ENCODE data around the gene KIF26B. TPM values are rescaled to one million over a fixed set of nuclear protein-coding genes. Genes with fewer than 3 reads are reported as not detected.

The KIF26B gene
- total RNA-seq, 8 experiments from 2014 or later, result 0.25 to 21.5 (median 10.2) TPM

- H3K4me3 ChIP-seq, result no peak overlapping the region
- H3K4me1 ChIP-seq (replicated peaks in 1 of 2), result peaks cover 0 to under 1% of the 10 kb centered on the region in 2 donors
- H3K27ac ChIP-seq, result no peak overlapping the region
- ATAC-seq (replicated peaks in 6 of 8), result peak in 3 of 8 experiments; percentile 17 to 55 (median 54)
- in situ Hi-C loops (cut with MboI; ENCODE audit: low pct_unique_long_range_greater_than_20kb in 2 of 9, low sequenced_read_pairs in 9 of 9, unreplicated experiment in 9 of 9), result no loop called here
- WGBS, 10 experiments, result 0 to 86% (median 61%) methylated on average over 1 to 4 of the region's 5 CpGs; no CpG with 5 or more reads in 3 of the 10 experiments
Measured at GRCh38 chr1:245649666-245650065, 494.9 kb downstream of the KIF26B start.

GRCh38 chr1:245650441-245650960 is 495.7 kb downstream of the KIF26B start:
- H3K4me3 ChIP-seq, result no peak overlapping the region
- WGBS, 10 experiments, result 60 to 98% (median 92%) methylated on average over 3 to 7 of the region's 7 CpGs; no CpG with 5 or more reads in 4 of the 10 experiments
- H3K4me1 ChIP-seq (replicated peaks in 1 of 2), result peaks cover 5% of the 10 kb centered on the region in 2 donors
- no peak overlapping the region for H3K27ac ChIP-seq
- in situ Hi-C loops (cut with MboI; ENCODE audit: low pct_unique_long_range_greater_than_20kb in 2 of 9, low sequenced_read_pairs in 9 of 9, unreplicated experiment in 9 of 9), result no loop called here
- ATAC-seq (replicated peaks in 6 of 8), result no peak

- H3K27ac ChIP-seq, result no peak overlapping the region
- 80 to 100% (median 100%) methylated on average over 1 to 3 of the region's 3 CpGs; no CpG with 5 or more reads in 3 of the 10 experiments for WGBS, 10 experiments
- in situ Hi-C loops (cut with MboI; ENCODE audit: low pct_unique_long_range_greater_than_20kb in 2 of 9, low sequenced_read_pairs in 9 of 9, unreplicated experiment in 9 of 9), result no loop called here
- no peak overlapping the region for H3K4me3 ChIP-seq
- peaks cover 5% of the 10 kb centered on the region in 2 donors for H3K4me1 ChIP-seq (replicated peaks in 1 of 2)
- ATAC-seq (replicated peaks in 6 of 8), result no peak
Measured at GRCh38 chr1:245651093-245651492, 496.3 kb downstream of the KIF26B start.

- no peak overlapping the region for H3K27ac ChIP-seq
- H3K4me1 ChIP-seq (replicated peaks in 1 of 2), result peaks cover 5% of the 10 kb centered on the region in 2 donors
- WGBS, 10 experiments, result 43 to 100% (median 93%) methylated on average over 2 to 4 of the region's 4 CpGs
- no peak overlapping the region for H3K4me3 ChIP-seq
- in situ Hi-C loops (cut with MboI; ENCODE audit: low pct_unique_long_range_greater_than_20kb in 2 of 9, low sequenced_read_pairs in 9 of 9, unreplicated experiment in 9 of 9), result no loop called here
- ATAC-seq (replicated peaks in 6 of 8), result no peak
Measured at GRCh38 chr1:245652116-245652515, 497.3 kb downstream of the KIF26B start.

GRCh38 chr1:245652660-245653427 is 498.1 kb downstream of the KIF26B start:
- H3K4me3 ChIP-seq, result no peak overlapping the region
- no peak for ATAC-seq (replicated peaks in 6 of 8)
- in situ Hi-C loops (cut with MboI; ENCODE audit: low pct_unique_long_range_greater_than_20kb in 2 of 9, low sequenced_read_pairs in 9 of 9, unreplicated experiment in 9 of 9), result no loop called here
- H3K4me1 ChIP-seq (replicated peaks in 1 of 2), result peaks cover 5% of the 10 kb centered on the region in 2 donors
- WGBS, 10 experiments, result 29 to 100% (median 79%) methylated on average over 1 to 16 of the region's 17 CpGs
- no peak overlapping the region for H3K27ac ChIP-seq

GRCh38 chr1:245654460-245655050 is 499.8 kb downstream of the KIF26B start:
- in situ Hi-C loops (cut with MboI; ENCODE audit: low pct_unique_long_range_greater_than_20kb in 2 of 9, low sequenced_read_pairs in 9 of 9, unreplicated experiment in 9 of 9), result no loop called here
- Histone ChIP-seq H3K4me1 (replicated peaks in 1 of 2) (peaks cover 5% of the 10 kb centered on the region in 2 donors), H3K27ac (no peak overlapping the region), H3K4me3 (no peak overlapping the region)
- no peak for ATAC-seq (replicated peaks in 6 of 8)
- 60 to 100% (median 87%) methylated on average over 1 to 8 of the region's 9 CpGs; no CpG with 5 or more reads in 4 of the 10 experiments for WGBS, 10 experiments

GRCh38 chr1:245656189-245656717 is 501.5 kb downstream of the KIF26B start:
- H3K4me3 ChIP-seq, result no peak overlapping the region
- no peak for ATAC-seq (replicated peaks in 6 of 8)
- peaks cover 5% of the 10 kb centered on the region in 2 donors for H3K4me1 ChIP-seq (replicated peaks in 1 of 2)
- in situ Hi-C loops (cut with MboI; ENCODE audit: low pct_unique_long_range_greater_than_20kb in 2 of 9, low sequenced_read_pairs in 9 of 9, unreplicated experiment in 9 of 9), result no loop called here
- 56 to 100% (median 92%) methylated on average over 1 to 11 of the region's 11 CpGs for WGBS, 10 experiments
- no peak overlapping the region for H3K27ac ChIP-seq

- ATAC-seq (replicated peaks in 6 of 8), result no peak
- WGBS, 10 experiments, result 20 to 91% (median 56%) methylated on average over 1 to 6 of the region's 6 CpGs; no CpG with 5 or more reads in 3 of the 10 experiments
- peaks cover 5% of the 10 kb centered on the region in 2 donors for H3K4me1 ChIP-seq (replicated peaks in 1 of 2)
- H3K4me3 ChIP-seq, result no peak overlapping the region
- no peak overlapping the region for H3K27ac ChIP-seq
- in situ Hi-C loops (cut with MboI; ENCODE audit: low pct_unique_long_range_greater_than_20kb in 2 of 9, low sequenced_read_pairs in 9 of 9, unreplicated experiment in 9 of 9), result no loop called here
Measured at GRCh38 chr1:245657371-245657770, 502.6 kb downstream of the KIF26B start.

GRCh38 chr1:245663373-245663772 is 508.6 kb downstream of the KIF26B start:
- in situ Hi-C loops (cut with MboI; ENCODE audit: low pct_unique_long_range_greater_than_20kb in 2 of 9, low sequenced_read_pairs in 9 of 9, unreplicated experiment in 9 of 9), result no loop called here
- WGBS, 10 experiments, result 0 to 100% (median 80%) methylated on average over 1 to 3 of the region's 3 CpGs; no CpG with 5 or more reads in 2 of the 10 experiments
- Histone ChIP-seq H3K4me3 (no peak overlapping the region), H3K27ac (no peak overlapping the region), H3K4me1 (replicated peaks in 1 of 2) (no peaks in the 10 kb centered on the region)
- ATAC-seq (replicated peaks in 6 of 8), result no peak

GRCh38 chr1:245663841-245664240 is 509.1 kb downstream of the KIF26B start:
- H3K4me3 ChIP-seq, result no peak overlapping the region
- WGBS, 10 experiments, result 79 to 100% (median 92%) methylated on average over 1 to 8 of the region's 8 CpGs; no CpG with 5 or more reads in 4 of the 10 experiments
- H3K4me1 ChIP-seq (replicated peaks in 1 of 2), result no peaks in the 10 kb centered on the region
- in situ Hi-C loops (cut with MboI; ENCODE audit: low pct_unique_long_range_greater_than_20kb in 2 of 9, low sequenced_read_pairs in 9 of 9, unreplicated experiment in 9 of 9), result no loop called here
- ATAC-seq (replicated peaks in 6 of 8), result no peak
- no peak overlapping the region for H3K27ac ChIP-seq

GRCh38 chr1:245666412-245666811 is 511.6 kb downstream of the KIF26B start:
- in situ Hi-C loops (cut with MboI; ENCODE audit: low pct_unique_long_range_greater_than_20kb in 2 of 9, low sequenced_read_pairs in 9 of 9, unreplicated experiment in 9 of 9), result no loop called here
- ATAC-seq (replicated peaks in 6 of 8), result no peak
- WGBS, 10 experiments, result 40 to 100% (median 88%) methylated on average over 1 to 9 of the region's 9 CpGs; no CpG with 5 or more reads in 1 of the 10 experiments
- H3K4me3 ChIP-seq, result no peak overlapping the region
- H3K4me1 ChIP-seq (replicated peaks in 1 of 2), result no peaks in the 10 kb centered on the region
- no peak overlapping the region for H3K27ac ChIP-seq

GRCh38 chr1:245671349-245671748 is 516.6 kb downstream of the KIF26B start:
- H3K4me1 ChIP-seq (replicated peaks in 1 of 2), result peaks cover 23 to 25% of the 10 kb centered on the region in 2 donors
- H3K27ac ChIP-seq, result no peak overlapping the region
- in situ Hi-C loops (cut with MboI; ENCODE audit: low pct_unique_long_range_greater_than_20kb in 2 of 9, low sequenced_read_pairs in 9 of 9, unreplicated experiment in 9 of 9), result no loop called here
- H3K4me3 ChIP-seq, result no peak overlapping the region
- no peak for ATAC-seq (replicated peaks in 6 of 8)
- 67 to 100% (median 98%) methylated on average over 1 to 5 of the region's 5 CpGs; no CpG with 5 or more reads in 1 of the 10 experiments for WGBS, 10 experiments

All from motor neuron (in vitro differentiated cells).